Fibroblast of lung (primary cell): ENCODE data around the gene ANO2.

Source experiments
- CTCF ChIP-seq, 2 donors: IDR thresholded peaks in 1 of 2; conservative IDR thresholded peaks in 1 of 2; 1 replicate in 1 of 2; 2 replicates in 1 of 2; pipeline ENCODE4 v1.5.1; 2011 to 2012; ENCODE audit warnings: low read length in 2 of 2, control low read depth in 1 of 2, inconsistent platforms in 1 of 2, low read depth in 1 of 2, mild to moderate bottlenecking in 1 of 2
- EZH2 ChIP-seq: IDR thresholded peaks from 2 replicates; pipeline ENCODE4 v1.5.1; 2012; ENCODE audit warnings: low read length, control low read depth, mild to moderate bottlenecking; ENCODE audit errors: missing control alignments

- TF ChIP-seq CTCF (conservative IDR thresholded peaks at IDR 0.05 in 1 of 2, IDR thresholded peaks at IDR 0.05 in 1 of 2; ENCODE audit: low read depth in 1 of 2, low read length in 2 of 2) (no peak), EZH2 (no peak)
Measured at GRCh38 chr12:5716201-5716600, 228.9 kb downstream of the ANO2 start.
